Upper lobe of right lung (tissue), 1 donor: ENCODE results near the gene PSMD3. TPM values are rescaled to one million over a fixed set of nuclear protein-coding genes. Genes with fewer than 3 reads are reported as not detected.

ENCODE experiments used
- ATAC-seq: fragments of 200-7000 bp; cut with Tn5 transposase; one replicate; pipeline ENCODE4 v1.9.1; 2020; ENCODE audit warnings: mild to moderate bottlenecking, moderate library complexity
- DNase-seq: peaks from one replicate; pipeline ENCODE4 v3.0.0-alpha.2; 2020
- H3K27ac ChIP-seq: fragments of 200-600 bp; one replicate; pipeline ENCODE4 v1.8.0; 2022
- H3K27me3 ChIP-seq: fragments of 200-600 bp; one replicate; pipeline ENCODE4 v1.8.0; 2022; ENCODE audit warnings: mild to moderate bottlenecking
- H3K36me3 ChIP-seq: fragments of 200-600 bp; one replicate; pipeline ENCODE4 v1.8.0; 2022
- H3K4me1 ChIP-seq: fragments of 200-600 bp; one replicate; pipeline ENCODE4 v1.8.0; 2022
- H3K4me3 ChIP-seq: fragments of 200-600 bp; one replicate; pipeline ENCODE4 v1.8.0; 2022; ENCODE audit warnings: mild to moderate bottlenecking
- H3K9me3 ChIP-seq: fragments of 200-600 bp; one replicate; pipeline ENCODE4 v1.8.0; 2022
- intact Hi-C: fragments of 100-400 bp; cut with DNase I; formaldehyde crosslinking; loops from one replicate; pipeline ENCODE4 v1.11.0; 2022
- microRNA-seq: library from miRNA; unstranded; fragments of <30 nt; microRNA quantifications from one replicate; pipeline ENCODE4 v1.2.0, GENCODE V29; 2020; ENCODE audit warnings: borderline microRNAs expressed
- total RNA-seq: library from RNA; stranded (reverse); fragmentation: NEBNext Ultra II Directional; extraction: Animal tissue kit (Norgen Biotek cat#: 25700); gene quantifications from one replicate; pipeline ENCODE4 v1.2.1, GENCODE V29; 2021
- TF ChIP-seq, protein P1 (sequence below): fragments of 200-600 bp; IDR thresholded peaks from one replicate; pipeline ENCODE4 v1.8.0; 2022; ENCODE audit warnings: antibody characterized with exemption
- donor health status: DM: no; HTN: yes; CAD: no; lungs with severe emphysema.

Gene PSMD3
- total RNA-seq, 1 donor from 2014 or later, result 73.6 TPM

DNA sequence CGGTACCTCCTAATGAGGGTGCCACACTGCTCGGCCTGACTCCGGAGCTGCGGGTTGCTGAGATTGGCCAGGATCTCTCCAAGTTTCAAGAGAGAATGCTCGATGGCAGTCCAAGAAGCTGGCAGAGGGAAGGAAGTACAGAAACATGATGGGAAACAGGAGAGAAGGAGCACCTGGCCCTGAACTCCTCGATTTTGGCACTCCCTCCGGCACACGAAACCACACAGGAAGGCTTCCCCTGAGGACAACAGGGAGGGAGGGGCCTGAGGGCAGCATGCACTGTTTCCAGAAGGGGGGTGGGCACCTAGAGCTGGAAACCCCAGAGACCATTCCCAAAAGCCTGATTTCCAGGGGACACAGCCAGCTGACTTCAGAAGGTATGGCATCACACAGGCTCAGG is 52.7 kb downstream of the PSMD3 start:
- Histone ChIP-seq H3K4me1 (no peaks in the 10 kb centered on the region), H3K36me3 (peaks cover 79% of the 10 kb centered on the region), H3K4me3 (no peak overlapping the region), H3K27me3 (no peaks in the 10 kb centered on the region), H3K9me3 (no peaks in the 10 kb centered on the region), H3K27ac (no peak overlapping the region)
- intact Hi-C loops, result no loop called here
- no peak for DNase-seq
- ATAC-seq, result no peak
- TF ChIP-seq, protein P1, sequence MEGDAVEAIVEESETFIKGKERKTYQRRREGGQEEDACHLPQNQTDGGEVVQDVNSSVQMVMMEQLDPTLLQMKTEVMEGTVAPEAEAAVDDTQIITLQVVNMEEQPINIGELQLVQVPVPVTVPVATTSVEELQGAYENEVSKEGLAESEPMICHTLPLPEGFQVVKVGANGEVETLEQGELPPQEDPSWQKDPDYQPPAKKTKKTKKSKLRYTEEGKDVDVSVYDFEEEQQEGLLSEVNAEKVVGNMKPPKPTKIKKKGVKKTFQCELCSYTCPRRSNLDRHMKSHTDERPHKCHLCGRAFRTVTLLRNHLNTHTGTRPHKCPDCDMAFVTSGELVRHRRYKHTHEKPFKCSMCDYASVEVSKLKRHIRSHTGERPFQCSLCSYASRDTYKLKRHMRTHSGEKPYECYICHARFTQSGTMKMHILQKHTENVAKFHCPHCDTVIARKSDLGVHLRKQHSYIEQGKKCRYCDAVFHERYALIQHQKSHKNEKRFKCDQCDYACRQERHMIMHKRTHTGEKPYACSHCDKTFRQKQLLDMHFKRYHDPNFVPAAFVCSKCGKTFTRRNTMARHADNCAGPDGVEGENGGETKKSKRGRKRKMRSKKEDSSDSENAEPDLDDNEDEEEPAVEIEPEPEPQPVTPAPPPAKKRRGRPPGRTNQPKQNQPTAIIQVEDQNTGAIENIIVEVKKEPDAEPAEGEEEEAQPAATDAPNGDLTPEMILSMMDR, result no peak

GRCh38 chr17:40034426-40035161 is 54.0 kb downstream of the PSMD3 start:
- Histone ChIP-seq H3K4me3 (no peak overlapping the region), H3K36me3 (peaks cover 67% of the 10 kb centered on the region), H3K4me1 (peaks cover 10% of the 10 kb centered on the region), H3K27me3 (no peaks in the 10 kb centered on the region), H3K9me3 (no peaks in the 10 kb centered on the region), H3K27ac (no peak overlapping the region)
- intact Hi-C loops, result no loop called here
- ATAC-seq (no peak), DNase-seq (no peak)
- TF ChIP-seq, protein P1, result no peak

GRCh38 chr17:40035162-40035559 is 54.6 kb downstream of the PSMD3 start:
- Histone ChIP-seq H3K27ac (no peak overlapping the region), H3K4me3 (no peak overlapping the region), H3K27me3 (no peaks in the 10 kb centered on the region), H3K36me3 (peaks cover 61% of the 10 kb centered on the region), H3K9me3 (no peaks in the 10 kb centered on the region), H3K4me1 (peaks cover 10% of the 10 kb centered on the region)
- intact Hi-C loops, result no loop called here
- ATAC-seq, result peak; percentile 17
- TF ChIP-seq, protein P1, result peak; percentile 18
- DNase-seq, result no peak

DNA sequence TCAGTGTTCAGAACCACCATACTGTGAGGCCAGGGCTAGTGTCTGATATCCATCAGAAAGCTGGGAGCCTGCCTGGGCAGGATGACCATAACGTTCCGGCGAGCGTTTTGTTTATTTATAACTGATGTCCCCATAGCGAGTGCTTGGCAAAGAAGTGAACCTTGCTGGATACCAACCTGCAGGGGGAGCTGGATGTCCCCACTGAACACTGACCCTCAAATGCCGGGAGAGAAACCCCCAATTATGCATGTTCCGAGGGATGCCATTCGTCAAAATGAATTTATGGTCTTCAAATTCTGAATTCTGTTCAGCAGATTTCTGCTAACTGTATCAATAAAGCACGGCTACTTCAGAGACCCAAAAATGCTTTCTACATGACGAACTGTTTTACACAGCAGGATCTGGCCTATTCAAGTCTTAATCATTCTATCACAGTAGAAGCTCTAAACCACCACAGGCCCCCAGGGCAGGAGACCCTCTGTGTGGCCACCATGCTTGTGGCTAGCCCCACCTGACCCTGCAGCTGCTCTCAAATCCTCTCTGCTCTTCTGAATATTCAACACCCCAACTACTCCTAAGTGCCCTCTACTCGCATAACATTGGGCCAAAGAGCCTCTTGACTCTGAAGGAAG is 58.4 kb downstream of the PSMD3 start:
- Histone ChIP-seq H3K36me3 (peaks cover 41% of the 10 kb centered on the region), H3K4me1 (peaks cover 10% of the 10 kb centered on the region), H3K27me3 (no peaks in the 10 kb centered on the region), H3K27ac (peak overlapping the region; percentile 82), H3K9me3 (no peaks in the 10 kb centered on the region), H3K4me3 (no peak overlapping the region)
- TF ChIP-seq, protein P1, result peak; percentile 71
- ATAC-seq (peak; percentile 91), DNase-seq (no peak)
- intact Hi-C loops, result no loop called here

DNA sequence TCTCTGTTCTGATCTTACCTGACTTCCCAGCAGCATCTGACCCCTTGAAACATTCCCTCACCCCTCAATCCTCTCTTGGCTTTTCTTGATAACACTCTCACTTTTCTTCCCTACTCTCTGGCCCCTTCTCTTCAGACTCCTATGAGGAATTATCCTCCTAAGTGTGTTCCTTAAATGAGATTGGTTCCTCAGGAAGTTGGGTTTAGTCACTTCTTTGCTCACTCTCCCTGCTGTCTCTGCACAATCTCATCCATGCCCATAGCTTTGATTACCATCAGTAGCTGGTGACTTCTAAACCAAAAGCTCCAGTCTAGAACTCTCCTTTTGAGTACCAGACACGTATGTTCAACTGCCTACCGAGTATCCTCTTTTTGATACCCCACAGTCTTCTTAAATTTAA is 60.6 kb downstream of the PSMD3 start:
- ATAC-seq, result no peak
- TF ChIP-seq, protein P1, result no peak
- Histone ChIP-seq H3K36me3 (peaks cover 30% of the 10 kb centered on the region), H3K4me3 (no peak overlapping the region), H3K27ac (no peak overlapping the region), H3K27me3 (no peaks in the 10 kb centered on the region), H3K9me3 (no peaks in the 10 kb centered on the region), H3K4me1 (peaks cover 10% of the 10 kb centered on the region)
- intact Hi-C loops, result no loop called here
- no peak for DNase-seq

Small RNA genes within 50 kb of the gene (microRNA-seq; reads per million reads assigned to microRNA genes)
- gene MIR6884, result not detected

Other genes with a start within 250 kb of the PSMD3 start
- 25.0 TPM for gene GRB7, start 242.9 kb upstream of the PSMD3 start, total RNA-seq
- 8.2 TPM for gene IKZF3, start 116.5 kb upstream of the PSMD3 start, total RNA-seq
- not detected for gene ZPBP2, start 112.6 kb upstream of the PSMD3 start, total RNA-seq
- gene GSDMB, start 62.2 kb upstream of the PSMD3 start, total RNA-seq, result 13.5 TPM
- 70.3 TPM for gene ORMDL3, start 53.2 kb upstream of the PSMD3 start, total RNA-seq
- gene LRRC3C, start 53.1 kb upstream of the PSMD3 start, total RNA-seq, result not detected
- 0.29 TPM for gene GSDMA, start 17.8 kb upstream of the PSMD3 start, total RNA-seq
- 1.2 TPM for gene CSF3, start 34.6 kb downstream of the PSMD3 start, total RNA-seq
- 81.3 TPM for gene MED24, start 73.6 kb downstream of the PSMD3 start, total RNA-seq
- gene THRA, start 82.2 kb downstream of the PSMD3 start, total RNA-seq, result 55.6 TPM
- gene NR1D1, start 119.8 kb downstream of the PSMD3 start, total RNA-seq, result 24.9 TPM
- gene MSL1, start 141.2 kb downstream of the PSMD3 start, total RNA-seq, result 84.4 TPM
- gene CASC3, start 159.7 kb downstream of the PSMD3 start, total RNA-seq, result 106 TPM
- gene RAPGEFL1, start 196.7 kb downstream of the PSMD3 start, total RNA-seq, result 10.2 TPM
- gene WIPF2, start 238.5 kb downstream of the PSMD3 start, total RNA-seq, result 38.3 TPM